GM21825 (cell line): Measurements from ENCODE around the gene GPSM1.

Source experiments
- ATAC-seq: cut with Tn5 transposase; IDR thresholded peaks from one replicate; pipeline ENCODE4 v1.9.1; 2021; ENCODE audit warnings: mild to moderate bottlenecking, moderate library complexity; ENCODE audit not compliant: unreplicated experiment

The GPSM1 gene

DNA sequence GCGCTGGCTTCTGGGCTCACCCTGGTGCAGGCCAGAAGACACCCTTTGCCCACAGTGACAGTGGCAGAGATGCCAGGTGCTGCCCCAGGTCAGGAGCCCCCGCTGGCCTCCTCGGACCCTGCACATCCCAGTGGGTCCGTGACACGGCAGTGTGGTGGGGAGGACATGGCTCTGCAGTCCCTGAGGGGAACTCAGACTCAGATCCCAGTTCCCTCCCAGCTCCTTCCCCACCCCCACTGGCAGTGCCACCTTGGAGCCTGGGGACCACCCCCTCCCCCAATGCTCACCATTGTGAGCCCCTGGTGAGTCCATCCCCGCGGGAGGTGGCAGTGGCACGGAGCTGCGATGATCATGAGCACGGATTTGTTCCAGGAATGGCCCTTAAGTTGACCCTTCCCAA lies 22.9 kb upstream of the GPSM1 start:
- ATAC-seq, result no peak

DNA sequence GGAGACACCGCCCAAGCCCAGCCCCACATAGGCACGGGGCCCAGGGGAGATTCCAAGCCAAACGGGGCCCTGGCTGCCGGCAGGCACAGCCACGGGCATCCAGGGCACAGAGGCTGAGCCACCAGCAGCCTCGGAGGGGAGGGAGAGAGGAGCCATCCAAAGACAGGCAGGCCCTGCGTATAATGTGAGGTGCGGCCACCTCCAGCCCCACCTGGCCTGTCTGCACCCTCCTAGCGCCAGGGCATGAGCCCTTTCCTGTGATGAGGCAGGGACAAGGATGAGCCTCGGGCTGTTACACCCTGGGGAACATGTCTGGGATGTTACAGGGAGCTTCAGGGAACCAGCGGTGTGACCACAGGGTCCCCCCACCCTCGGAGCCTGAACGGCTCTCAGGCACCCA lies 22.4 kb upstream of the GPSM1 start:
- ATAC-seq, result no peak

DNA sequence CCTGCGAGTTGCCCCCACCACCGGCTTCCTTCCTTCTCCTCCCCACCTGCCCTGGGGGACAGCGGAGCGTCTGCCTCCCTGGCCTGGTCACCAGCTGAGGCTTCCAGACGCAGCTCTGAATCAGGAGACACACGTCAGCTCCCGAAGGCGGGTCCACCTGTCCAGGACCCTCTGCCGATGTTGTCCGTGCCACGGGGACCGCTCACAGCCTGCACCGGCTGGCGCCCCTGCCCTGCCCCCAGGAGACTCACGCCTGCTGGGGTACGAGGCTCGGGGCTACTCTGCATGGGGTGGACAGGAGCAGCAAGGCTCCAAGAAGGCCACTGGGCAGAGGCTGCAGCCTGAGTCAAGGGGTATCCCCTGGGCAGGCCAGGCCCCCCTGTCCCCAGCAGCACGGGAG lies 21.5 kb upstream of the GPSM1 start:
- no peak for ATAC-seq

DNA sequence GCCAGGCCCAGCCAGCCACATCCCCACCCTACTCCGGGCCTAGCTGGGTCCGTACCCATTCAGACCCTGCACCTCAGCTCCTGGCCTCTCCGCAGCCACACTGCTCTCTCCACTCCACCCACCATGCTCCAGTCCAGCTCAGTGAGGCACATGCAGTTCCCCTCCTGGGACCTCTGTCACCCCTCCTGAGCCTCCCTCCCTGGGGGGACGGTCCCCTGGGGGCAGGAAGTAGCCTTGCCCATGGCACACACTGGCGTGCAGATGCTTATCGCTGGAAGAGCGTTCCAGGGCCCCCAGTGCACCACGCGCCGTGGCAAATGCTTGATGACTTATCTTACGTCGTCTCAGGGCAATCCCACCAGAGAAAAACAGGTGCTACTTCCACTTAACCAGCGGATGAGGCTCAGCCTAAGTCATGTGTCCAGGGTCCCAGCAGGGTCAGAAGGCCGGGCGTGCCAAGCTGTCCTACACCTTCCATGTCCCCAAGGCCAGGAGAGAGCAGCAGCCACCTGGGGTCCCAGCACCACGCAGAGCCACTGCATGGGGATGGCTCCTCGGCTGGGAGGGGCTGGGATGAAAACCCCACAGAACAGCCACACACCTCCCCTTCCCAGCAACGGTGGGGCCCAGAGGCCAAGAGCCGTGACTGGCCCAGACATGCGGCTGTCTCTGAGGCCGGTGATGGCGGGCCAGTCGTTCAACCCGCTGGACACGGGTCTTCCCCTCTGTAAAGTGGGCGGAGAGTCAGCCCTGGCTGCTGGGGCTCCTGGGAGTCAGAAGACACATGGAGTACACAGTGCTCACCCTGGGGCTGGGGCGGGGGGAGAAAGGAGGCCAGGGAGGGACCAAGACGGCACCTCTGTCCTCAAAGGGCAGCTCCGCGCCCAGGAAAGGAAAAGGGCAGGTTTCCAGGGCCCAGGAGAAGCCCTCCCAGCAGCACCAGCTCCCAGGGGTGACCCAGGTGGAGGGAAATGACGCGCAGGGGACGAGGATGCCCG lies 20.8 kb upstream of the GPSM1 start:
- ATAC-seq, result no peak

DNA sequence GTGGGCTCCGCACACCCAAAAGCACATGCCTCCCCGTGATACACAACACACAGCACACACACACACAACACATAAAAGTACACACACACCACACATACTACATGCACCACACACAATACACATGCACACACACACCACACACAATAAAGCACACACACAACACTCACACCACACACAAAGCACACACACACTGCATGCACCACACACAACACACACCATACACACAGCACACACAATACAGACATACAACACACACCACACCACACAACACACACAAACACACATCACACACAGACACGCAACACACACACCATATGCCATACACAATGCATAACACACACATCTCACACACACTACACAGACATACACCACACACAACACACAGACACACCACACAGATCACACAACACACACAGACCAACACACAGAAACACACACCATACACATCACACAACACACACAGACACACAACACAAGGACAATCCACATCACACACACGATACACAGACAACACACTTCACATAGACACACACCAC lies 20.1 kb upstream of the GPSM1 start:
- ATAC-seq, result no peak

DNA sequence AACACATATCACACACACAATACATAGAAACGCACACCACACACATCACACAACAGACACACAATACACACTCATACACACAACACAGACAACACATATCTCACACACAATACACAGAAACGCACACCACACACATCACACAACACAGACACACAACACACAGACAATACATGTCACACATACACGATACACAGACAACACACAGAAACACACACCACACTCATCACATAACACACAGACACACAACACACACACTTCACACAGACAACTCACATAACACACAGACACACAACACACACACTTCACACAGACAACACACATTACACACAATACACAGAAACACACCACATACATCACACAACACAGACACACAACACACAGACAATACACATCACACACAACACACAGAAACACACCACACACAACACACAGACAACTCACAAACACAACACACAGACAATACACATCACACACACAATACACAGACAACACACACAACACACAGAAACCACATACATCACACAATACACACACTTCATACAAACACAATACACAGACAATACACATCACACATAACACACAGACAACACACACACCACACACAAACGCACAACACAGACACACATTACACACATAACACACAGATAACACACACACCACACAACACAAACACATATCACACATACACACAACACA lies 19.2 kb upstream of the GPSM1 start:
- no peak for ATAC-seq

DNA sequence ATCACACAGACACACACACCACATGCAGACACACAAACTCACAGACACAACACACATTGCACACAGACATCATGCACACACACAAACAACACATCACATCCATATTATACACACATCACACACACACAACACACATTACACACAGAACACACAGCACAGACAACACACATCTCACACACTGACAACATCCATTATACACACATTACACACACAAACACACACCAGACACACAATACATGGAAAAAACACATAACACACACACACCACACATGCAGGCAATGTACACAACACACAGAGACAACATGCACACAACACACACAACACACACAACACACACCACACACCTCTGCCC lies 18.7 kb upstream of the GPSM1 start:
- no peak for ATAC-seq

DNA sequence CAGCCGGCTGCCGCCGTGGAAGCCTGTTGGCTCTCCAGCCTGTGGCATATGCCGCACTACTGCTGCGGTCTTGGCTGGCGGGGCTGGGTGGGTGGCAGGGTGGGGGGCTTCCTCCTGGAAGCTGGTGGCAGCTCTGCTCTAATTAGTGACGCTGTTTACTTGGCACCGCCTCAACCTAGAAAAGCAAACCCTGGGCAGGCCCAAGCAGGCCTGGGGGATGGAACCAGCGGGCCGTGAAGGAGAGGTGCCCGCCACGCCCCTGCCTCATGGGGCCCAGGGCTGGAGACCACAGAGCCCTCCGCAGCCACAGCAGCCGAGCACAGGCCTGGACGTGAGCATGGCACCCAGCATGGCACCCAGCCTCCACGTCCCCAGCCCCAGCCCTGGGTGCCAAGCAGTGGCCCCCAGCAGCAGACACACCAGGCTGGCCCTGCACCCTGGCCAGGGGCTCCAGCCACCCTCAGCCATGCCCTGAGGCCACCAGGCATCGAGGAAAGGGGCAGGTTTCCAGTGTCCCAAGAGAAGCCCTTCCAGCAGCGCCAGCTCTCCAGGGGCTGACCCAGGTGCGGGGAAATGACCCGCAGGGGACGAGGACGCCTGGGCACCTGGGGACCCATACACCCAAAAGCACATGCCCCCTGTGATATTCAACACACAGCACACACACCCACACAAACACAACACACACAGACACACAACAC lies 18.1 kb upstream of the GPSM1 start:
- no peak for ATAC-seq

DNA sequence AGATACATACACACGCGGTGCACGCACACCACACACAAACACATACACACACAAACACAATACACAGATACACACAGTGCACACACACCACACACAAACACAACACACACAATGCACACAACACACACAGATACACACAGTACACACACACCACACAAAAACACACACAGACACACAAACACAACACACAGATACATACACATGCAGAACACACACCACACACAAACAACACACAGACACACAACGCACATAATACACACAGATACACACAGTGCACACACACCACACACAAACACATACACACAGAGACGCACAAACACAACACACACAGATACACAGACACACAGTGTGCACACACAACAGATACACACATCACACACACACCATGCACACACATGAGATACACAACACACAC lies 17.5 kb upstream of the GPSM1 start:
- ATAC-seq, result no peak

DNA sequence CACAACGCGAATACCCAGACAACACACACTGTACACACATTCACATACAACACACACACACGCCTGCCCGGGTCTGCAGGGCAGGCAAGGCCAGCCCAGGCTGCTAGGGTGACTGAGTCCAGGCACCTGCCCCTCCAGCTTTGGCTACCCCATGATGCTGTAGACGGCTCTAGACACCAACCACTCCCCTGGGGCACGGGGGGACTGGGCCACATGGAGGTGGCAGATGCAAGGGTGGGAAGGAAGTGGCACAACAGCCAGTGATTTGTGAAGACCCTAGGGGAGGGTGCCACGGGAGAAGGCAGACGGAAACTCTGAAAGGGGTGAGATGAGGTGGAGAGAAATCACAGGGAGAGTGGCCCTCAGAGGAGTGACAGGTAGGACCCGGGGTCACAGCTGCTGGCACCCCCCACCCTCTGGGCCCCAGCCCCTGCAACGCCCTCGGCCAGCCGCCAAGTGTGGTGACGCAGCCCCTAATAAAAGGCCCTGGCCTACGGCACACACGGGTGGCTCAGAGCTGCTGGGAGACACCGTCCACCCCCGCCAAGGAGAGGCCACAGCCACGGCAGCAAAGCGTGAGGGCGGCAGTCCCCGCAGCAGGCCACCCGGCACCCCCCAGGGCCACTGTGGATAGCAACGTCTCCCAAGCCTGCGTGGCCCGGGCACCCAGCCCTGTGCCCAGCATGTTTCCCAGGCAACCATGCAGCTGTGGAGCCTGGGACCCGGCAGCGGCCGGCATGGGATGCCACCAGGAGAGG lies 16.9 kb upstream of the GPSM1 start:
- no peak for ATAC-seq

DNA sequence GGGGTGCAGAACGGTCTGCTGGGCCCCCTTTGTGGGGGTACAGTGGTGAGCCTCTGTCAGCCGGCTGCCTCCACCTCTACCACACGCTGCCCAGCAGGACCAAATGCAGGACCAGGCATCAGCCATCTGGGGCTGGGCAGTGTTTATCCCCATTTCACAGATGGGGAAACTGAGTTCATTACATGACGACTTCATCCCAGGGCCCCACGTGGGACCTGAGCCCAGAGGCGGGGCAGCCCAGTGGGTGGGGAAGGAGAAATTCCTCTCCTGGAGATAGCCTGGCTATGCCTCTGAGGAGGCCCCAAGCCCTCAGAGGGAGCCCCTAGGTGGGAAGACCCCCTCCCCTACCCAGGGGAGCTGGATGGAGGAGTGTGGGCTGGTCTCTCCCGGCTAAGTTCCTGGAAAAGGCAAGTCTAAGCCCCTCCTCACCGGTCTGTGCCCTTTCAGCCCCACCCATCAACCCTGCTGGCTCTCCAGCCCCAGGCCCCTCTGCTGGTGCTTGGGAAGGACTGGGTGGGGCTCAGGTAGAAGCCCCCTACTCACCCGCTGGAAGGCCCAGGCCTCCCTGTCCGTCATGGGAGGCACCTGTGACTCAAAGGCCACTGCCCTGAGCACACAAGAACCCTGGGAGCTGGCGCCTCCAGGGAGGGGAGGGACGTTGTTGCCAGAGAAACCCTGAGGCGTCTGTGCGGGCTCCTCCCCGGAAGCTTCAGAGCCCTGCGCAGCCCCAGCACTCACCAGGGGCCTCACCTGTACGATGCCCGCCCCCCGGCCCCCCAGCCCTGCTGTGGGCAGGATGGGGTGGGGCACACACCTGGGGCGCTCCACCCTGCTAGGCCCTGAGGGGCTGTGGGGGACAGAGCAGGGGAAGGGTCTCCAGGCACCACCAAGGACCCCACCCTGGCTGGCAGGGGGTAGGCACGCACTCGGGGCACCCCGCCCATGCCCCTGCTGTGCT lies 16.0 kb upstream of the GPSM1 start:
- ATAC-seq, result no peak

DNA sequence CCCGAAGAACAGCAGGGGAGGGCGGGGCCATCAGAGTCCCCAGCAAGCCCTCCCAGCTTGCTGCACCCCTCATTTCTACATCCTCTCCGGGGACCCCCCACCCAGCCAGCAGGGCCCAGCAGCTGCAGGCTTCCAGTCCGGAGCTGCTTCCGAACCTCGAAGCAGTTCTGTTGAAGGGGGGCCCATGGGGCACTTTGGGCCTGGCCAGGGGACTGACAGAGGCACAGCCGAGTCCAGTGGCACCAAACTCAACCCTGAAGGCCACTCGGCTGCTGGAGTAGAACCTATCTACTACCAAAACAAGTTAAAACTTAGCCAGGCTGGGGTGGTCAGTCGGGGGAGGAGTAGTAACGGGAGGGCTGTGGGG lies 15.3 kb upstream of the GPSM1 start:
- ATAC-seq, result no peak

DNA sequence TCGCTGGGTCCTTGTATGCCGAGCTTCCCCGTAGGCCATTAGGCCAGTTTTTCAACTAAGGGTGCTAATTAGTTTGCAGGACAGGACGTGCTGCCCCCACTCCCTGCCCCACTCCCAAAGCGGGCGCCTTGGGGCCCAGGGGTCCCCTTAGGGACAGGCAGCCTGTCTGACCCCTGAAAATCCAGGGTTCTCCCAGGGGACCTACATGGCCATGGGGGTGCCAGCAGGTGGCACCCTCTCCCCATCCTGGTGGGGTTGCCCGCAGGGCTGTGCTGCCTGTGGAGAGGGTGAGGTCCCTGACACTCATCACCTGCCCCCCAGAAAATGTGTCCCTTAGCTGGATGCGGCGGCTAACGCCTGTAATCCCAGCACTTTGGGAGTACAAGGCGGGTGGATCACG lies 14.9 kb upstream of the GPSM1 start:
- ATAC-seq, result no peak

DNA sequence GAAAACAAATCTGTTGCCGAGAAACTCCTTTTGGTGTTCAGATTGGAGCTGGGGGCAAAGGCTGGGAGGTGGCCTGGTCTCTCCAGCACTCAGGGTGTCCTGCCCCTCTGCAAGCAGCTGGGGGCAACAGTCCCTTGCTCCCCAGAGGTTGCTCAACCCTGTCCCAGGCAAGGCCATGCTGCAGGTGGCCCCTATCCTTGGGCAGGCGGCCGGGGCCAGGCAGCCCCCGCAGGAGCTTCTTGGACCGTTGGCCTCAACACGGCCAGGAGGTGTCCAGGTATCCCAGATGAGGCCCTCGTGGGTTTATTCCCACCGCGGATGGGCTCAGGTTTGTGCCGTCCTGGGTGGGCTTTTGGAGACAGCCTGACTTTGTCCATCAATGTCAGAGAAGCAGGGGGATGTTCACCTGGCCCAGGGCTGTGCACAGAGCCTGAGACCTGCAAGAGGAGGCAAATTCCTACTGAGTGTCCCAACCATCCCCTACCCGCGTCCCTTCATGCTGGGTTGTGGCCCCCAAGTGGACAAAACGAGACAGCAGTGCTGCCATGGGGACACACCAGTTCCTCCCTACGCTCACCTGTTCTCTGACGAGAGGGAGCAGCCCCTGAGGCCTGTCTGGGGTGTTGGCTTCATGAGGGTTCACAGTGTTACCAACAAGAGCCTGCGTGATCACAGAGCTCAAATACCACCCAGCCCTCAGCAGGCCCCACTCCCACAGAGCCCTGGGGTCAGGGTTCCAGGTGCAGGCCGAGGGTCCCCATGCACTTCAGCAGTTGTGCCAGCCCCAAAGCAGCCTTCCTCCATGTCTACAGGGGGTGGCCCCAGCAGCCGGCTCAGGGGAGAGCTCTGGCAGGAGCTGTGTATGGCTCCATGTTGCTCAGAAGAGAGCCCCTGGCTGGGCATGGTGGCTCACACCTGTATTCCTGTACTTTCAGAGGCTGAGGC lies 14.0 kb upstream of the GPSM1 start:
- ATAC-seq, result no peak

DNA sequence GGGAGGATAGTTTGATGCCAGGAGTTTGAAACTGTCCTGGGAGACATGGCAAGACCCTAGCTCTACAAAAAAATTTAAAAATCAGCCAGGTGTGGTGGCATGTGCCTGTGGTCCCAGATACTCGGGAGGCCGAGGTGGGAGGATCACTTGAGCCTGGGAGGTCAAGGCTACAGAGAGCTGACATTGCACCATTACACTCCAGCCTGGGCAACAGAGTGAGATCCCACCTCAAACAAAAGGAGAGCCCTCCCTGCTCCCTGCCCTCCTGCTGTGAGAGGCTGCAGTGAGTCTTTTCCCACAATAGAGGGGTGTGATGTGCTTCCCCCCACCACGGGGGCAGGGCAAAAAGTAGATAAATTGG lies 13.3 kb upstream of the GPSM1 start:
- ATAC-seq, result no peak

DNA sequence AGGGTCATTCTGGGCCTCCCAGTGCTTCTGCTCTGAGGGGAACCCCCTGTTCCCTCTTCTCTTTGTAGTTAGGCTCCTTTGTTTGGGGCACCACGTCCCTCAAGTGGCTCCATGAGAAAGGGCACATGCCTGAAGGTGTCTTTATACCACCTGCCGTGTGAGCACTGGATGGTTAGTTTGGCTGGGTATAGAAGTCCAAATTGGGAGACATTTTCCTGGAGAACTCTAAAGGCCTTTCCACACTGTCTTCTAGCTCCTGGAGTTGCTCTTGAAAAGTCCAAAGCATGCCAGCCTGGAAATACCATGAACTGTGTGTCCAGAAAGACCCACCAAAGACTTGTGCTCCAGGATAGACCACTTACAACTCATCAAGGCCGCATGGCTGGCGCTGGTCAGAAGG lies 12.4 kb upstream of the GPSM1 start:
- no peak for ATAC-seq

DNA sequence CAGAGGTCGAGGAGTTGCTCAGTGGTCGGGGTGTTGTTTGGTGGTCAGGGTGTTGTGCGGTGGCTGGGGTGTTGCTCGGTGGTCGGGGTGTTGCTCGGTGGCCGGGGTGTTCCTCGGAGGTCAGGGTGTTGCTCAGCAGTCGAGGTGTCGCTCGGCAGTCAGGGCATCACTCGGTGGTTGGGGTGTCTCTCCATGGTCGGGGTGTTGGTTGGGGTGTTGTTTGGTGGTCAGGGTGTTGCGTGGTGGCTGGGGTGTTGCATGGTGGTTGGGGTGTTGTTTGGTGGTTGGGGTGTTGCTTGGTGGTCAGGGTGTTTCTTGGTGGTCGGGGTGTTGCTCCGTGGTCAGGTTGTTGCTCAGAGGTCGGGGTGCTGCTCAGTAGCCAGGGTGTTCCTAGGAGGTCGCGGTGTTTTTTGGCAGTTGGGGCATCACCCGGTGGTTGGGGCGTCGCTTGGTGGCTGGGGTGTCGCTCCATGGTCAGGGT lies 11.0 kb upstream of the GPSM1 start:
- no peak for ATAC-seq

DNA sequence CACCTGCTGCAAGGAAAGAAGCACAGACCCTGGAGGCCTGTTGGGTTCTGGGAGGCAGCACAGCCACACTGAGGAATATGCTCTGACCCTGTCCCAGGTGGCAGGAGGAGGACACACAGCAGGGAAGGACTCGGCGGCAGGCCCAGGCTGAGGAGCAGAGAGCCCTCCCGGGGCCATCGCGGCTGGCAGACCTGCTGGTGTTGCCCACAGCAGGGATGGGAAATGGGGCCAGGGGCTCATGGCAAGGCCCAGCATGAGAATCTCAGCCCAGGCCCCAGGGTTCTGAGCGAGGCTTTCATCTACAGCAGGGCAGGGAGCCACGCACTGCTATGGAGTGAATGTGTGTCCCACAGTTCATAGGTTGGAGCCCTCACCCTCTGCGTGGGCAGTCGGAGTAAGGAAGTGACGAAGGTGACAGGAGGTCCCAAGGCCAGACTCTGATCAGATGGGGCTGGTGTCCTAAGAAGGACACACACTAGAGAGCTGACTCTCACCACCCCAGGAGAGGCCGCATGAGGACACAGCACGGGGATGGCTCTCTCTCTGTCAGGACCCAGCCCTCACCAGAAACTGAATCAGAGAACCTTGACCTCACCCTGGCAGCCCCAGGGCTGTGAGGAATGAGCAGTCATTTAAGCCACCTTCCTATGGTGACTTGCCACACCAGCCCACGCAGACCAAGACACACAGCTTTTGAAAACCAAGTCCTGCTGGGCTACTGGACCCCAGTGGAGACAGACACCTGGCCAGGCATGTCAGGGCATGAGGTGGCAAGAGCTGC lies 10.3 kb upstream of the GPSM1 start:
- no peak for ATAC-seq
